ENCODE results near the gene KCNK5.

The KCNK5 gene

GRCh38 chr6:39170389-39170788 lies 58.9 kb downstream of the KCNK5 start:
- no peak for DNase-seq

DNA sequence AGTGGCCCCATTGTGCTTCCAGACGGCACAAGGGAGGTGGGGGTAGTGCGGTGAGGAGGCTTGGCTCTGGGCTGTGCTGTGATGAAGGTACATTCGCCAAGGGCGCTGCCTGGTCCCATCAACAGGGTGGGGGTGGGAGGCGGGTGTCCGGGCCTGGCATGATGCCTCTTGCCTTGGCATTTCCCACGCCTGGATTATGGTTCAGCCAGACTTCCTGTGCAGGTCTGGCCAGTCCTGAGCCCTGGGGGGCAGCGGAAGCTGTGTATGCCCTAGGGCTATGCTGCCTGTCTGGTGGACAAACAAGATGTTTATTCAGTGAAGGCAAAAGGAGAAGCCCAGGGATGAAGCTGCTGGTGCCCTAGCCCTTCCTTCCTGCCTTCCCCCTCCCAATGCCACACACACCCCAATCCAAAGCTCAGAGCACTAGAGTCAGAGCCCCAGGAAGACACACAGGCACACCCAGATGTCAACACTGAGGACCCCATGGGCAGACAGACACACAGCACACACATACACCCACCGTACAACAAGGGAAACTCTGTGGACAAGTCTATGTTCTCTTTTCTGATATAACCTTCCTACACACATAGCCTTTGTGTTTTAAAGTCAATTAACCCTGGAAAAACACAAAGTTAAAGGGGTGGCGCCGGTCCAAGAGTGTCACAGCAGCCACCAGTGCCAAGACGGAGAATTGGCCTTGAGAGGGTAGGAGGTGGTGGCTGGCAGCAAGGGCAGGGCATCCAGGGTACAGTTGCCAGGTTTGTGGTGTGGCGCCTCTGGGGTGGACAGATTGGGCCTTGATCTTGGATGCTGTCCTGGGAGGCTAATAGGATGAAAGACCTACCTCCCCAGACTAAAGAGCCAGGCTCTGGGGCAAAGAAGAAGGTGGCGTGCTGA lies 59.6 kb downstream of the KCNK5 start:
- no peak for DNase-seq

GRCh38 chr6:39167866-39168625 lies 61.2 kb downstream of the KCNK5 start:
- DNase-seq, result no peak

DNA sequence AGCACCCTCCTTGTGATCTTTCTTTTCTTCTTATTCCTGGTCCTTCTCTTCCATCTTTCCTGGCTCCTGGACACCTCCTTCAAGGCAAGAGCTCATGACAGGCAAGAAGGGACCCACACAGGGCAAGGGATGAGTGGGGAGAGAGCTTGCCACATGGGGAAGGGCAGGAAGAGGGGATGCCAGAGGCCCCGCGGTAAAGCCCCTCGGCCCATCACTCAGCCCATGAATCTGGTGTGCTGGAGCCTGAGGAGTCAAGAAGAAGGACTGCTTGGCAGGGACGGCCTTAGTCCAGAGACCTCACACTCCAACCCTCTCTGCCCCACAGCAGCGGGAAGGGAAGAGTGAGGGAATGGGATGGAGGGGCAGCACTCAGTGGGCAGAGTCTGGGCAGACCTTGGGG lies 62.0 kb downstream of the KCNK5 start:
- DNase-seq, result no peak

DNA sequence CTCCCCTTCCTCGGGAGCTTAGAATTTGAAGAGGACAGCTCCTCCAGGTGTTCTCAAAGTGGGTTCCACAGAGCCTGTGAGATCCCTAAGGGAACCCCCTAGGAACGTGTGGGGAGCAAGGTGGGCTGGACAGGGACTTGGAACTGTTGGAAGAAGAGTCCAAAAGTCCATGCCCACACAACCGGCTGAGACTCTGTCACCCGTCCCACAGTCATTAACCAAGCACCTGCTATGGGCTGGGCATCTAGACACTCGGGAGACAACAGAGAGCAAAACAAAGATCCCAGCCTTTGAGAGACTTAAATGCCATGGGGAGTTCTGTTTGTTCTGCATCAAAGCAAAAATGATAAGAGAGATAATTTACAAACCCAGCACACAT lies 62.4 kb downstream of the KCNK5 start:
- no peak for DNase-seq

DNA sequence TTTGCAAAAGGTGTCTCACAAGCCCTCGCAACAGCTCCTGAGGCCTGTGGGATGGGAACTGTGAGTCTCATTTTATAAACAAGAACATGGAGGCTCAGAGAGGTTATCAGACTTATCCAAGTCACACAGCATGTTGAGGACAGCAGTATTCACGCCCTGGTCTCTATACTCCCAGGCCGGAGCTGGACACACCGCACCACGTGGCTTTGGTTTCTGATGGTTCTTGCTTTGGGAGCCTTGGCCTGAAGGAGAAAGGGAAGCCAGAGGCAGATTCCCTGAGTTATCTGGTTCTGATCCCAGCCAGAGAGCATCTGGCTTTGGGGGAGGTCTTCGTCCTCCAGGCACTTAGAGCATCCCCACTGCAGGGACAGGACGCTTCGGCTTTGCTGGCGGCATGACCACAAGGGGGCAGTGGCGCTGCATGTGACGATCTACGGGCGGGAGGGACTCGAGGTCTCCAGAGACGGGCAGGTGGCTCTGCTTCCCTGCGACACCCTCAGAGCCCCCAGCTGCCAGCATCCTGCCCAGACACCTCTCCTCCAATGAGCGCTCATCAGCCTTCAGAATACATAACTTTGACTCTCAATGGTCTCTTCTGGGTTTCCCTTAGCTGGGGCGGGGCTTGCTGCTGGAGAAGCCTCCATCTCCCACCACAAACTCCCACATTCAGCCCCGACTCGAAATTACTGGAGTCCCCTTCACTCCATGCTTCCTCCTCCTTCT lies 62.9 kb downstream of the KCNK5 start:
- DNase-seq, result peak; percentile 36

GRCh38 chr6:39157511-39157910 lies 71.8 kb downstream of the KCNK5 start:
- no peak for DNase-seq

- no peak for DNase-seq
Observed at GRCh38 chr6:39156801-39157200, 72.5 kb downstream of the KCNK5 start.

DNA sequence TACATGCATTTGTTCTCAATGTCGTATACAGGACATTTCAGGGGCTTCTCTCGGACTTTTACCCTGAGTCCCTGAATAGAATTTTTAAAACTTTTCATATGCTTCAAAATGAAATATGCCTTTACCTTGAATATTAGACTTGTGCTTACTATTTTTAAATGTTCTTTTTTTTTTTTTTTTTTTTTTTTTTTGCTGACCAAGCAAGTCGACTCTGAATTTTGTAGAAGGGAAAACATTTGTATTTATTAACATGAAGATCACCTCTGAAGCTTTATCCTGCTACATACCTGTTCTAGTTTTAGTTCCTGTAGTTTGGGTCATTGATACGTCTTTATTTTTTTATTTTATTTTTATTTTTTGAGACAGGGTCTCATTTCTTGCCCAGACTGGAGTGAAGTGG lies 74.6 kb downstream of the KCNK5 start:
- DNase-seq, result no peak

DNA sequence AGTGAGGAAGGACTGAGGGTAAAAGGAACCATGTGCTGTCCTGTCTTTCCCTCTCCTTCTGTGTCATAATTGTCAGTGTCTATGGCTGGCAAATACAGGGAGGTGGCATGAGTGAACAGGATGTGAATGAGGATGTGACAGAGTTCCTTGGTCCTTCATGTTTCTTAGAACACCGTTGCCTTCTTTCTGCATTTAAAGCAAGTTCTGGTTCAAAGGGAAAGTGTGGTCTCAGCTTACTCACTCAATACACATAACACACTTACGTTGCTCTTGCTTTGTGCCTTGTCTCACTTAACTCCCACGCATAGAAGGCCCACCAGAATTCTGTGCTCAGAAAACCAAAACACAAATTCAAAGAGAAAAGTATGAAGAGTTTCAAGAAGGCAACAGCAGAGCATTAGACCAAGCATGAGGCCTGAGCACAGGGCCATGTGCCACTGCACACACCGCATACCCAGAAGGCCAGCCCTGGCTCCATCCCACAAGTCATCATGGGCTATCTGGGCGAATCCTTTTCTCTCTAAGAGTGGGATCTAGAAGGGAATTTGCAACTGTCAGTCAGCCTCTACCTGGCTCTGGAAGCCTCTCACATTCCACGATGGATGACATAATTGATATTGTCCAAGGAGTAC lies 75.4 kb downstream of the KCNK5 start:
- no peak for DNase-seq

DNA sequence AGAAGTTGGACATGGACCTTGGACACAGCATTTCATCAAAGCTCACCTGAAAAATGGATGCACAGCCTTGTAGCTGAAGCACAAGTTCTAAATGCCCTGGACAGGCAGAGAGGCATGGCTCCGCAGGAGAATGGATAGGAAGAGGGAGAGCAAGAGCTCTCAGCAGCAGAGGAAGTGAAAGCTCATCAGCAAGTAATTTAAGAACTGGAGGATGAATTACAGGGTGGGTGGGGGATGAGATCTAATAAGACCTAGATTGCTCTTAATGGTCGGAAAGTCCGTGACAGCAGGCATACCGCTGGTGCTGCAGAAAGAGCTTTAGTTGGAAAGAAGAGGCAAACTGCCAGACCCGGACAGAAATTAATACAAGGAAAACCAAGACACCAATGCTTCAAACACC lies 77.0 kb downstream of the KCNK5 start:
- no peak for DNase-seq

DNA sequence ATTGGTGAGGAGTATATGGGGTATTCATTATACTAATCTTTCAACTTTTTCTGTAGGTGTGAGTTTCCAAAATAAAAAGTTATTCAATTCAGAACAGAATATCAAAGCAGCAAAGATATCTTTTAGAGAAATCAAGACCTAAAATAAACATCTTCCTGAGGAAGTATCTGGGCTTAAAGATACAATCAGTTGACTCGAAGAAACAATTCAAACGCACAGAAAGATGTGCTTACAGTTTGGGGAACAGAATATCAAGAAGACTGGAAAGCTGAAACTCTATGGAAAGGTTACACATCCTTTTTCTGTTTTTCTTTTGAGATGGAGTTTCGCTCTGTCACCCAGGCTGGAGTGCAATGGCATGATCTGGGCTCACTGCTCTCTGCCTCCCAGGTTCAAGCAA lies 78.1 kb downstream of the KCNK5 start:
- no peak for DNase-seq

- no peak for DNase-seq
Observed at GRCh38 chr6:39144481-39145173, 84.6 kb downstream of the KCNK5 start.

- no peak for DNase-seq
Observed at GRCh38 chr6:39143238-39143930, 85.9 kb downstream of the KCNK5 start.

DNA sequence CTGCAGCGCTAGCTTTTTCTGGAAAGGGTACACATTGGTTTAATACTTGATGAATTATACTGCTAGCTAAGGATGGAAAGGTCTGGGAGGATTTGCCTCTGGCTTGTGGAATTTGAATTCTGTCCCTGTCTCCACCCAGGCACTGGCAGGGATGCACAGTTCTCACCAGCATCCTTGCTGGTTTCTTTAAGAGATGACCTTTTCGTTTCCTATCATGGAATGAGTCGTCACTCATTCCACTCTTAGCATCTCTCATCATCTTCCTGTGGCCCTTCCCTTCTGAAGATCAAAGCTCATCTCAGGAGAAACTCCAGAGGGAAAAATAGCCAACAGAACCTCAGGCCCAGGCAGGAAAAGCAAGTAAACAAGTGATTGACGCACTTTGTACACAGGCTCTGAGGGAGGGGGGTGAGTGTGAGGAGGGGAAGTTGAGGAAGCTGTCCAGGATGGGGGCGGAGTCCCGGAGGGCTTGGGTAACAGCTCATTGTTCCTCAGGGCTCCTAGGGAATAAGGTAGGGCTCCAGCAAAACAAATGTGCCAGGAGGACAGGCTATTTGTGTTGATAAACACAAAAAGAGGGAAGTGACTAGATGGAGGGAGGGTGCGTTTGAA lies 88.6 kb downstream of the KCNK5 start:
- DNase-seq, result no peak
